K562 (cell line): Measurements from ENCODE around the gene BSPRY. TPM values are rescaled to one million over a fixed set of nuclear protein-coding genes. Genes with fewer than 3 reads are reported as not detected.

Source experiments
- CEBPG ChIP-seq, 3 experiments: fragments of 200-800 bp in 1 of 3; sonication (Bioruptor generic) in 1 of 3; sonication (generic) in 1 of 3; formaldehyde crosslinking in 1 of 3; IDR thresholded peaks in 2 of 3; conservative IDR thresholded peaks in 1 of 3; 2 replicates each; pipeline versions ENCODE4 v1.6.1 to v1.8.0; 2016 to 2022; ENCODE audit warnings: missing compliant biosample characterization in 2 of 3, missing genetic modification characterization in 2 of 3, mild to moderate bottlenecking in 1 of 3, missing genetic modification reagents in 1 of 3
- ESRRA ChIP-seq: fragments of 450-650 bp; IDR thresholded peaks from 2 replicates; pipeline ENCODE4 v1.6.1; 2014; ENCODE audit warnings: low read depth, mild to moderate bottlenecking, moderate library complexity, borderline replicate concordance
- HDGF ChIP-seq: fragments of 450-650 bp; IDR thresholded peaks from 2 replicates; pipeline ENCODE4 v1.6.1; 2016
- KLF10 ChIP-seq: fragments of 250-450 bp; sonication (Bioruptor Pico); IDR thresholded peaks from 2 replicates; pipeline ENCODE4 v1.6.1; 2021; ENCODE audit warnings: matching md5 sums
- MTA3 ChIP-seq: fragments of 450-650 bp; formaldehyde crosslinking; IDR thresholded peaks from 2 replicates; pipeline ENCODE4 v1.6.1; 2017; ENCODE audit warnings: mild to moderate bottlenecking, borderline replicate concordance
- PHF8 ChIP-seq: fragments of 200-600 bp; sonication (generic); IDR thresholded peaks from 2 replicates; pipeline ENCODE4 v1.6.1; 2012; ENCODE audit warnings: mixed run types, mild to moderate bottlenecking, inconsistent platforms, low read length, moderate library complexity, borderline replicate concordance
- RAD51 ChIP-seq: fragments of 450-650 bp; IDR thresholded peaks from 2 replicates; pipeline ENCODE4 v1.7.1; 2016; ENCODE audit warnings: low read depth, mild to moderate bottlenecking, borderline replicate concordance
- RBM25 ChIP-seq: fragments of 200-400 bp; formaldehyde crosslinking; IDR thresholded peaks from 2 replicates; pipeline ENCODE4 v1.6.1; 2018; ENCODE audit warnings: low read length, low read depth, moderate library complexity; ENCODE audit not compliant: severe bottlenecking
- SRF ChIP-seq, 2 experiments: fragments of 250-450, 450-650 bp in 1 of 2; sonication (Bioruptor Pico) in 1 of 2; sonication (generic) in 1 of 2; formaldehyde crosslinking; IDR thresholded peaks; 2 replicates each; pipeline versions ENCODE4 v1.5.0 to v1.5.1; 2020 to 2022; ENCODE audit warnings: mild to moderate bottlenecking in 1 of 2, missing genetic modification reagents in 1 of 2
- ZC3H4 ChIP-seq: sonication (generic); formaldehyde crosslinking; IDR thresholded peaks from 2 replicates; pipeline ENCODE4 v1.9.0; 2021; ENCODE audit warnings: missing genetic modification reagents, borderline replicate concordance
- ZNF384 ChIP-seq: IDR thresholded peaks from 2 replicates; pipeline ENCODE4 v1.6.1; 2012; ENCODE audit warnings: low read depth, low read length, improper control_type of control experiment
- polyA plus RNA-seq, 8 experiments: library from polyadenylated mRNA; depleted of rRNA in 4 of 8; stranded (reverse) in 5 of 8; unstranded in 3 of 8; fragments of >200 nt; fragmentation: Nextera tagmentation in 2 of 8; fragmentation: Illumina TruSeq in 1 of 8; extraction: Ambion mirVana in 2 of 8; extraction: Trizol in 1 of 8; gene quantifications; 2 replicates each; pipeline versions ENCODE4 v1.2.1 to v1.2.3, GENCODE V29; 2011 to 2014; ENCODE audit warnings: inconsistent platforms in 1 of 8, missing spikeins in 1 of 8
- total RNA-seq, 7 experiments: library from RNA; depleted of rRNA in 6 of 7; stranded (reverse); fragments of >200 nt in 6 of 7; fragmentation: Illumina TruSeq in 2 of 7; extraction: Trizol in 2 of 7; gene quantifications; 2 replicates each; pipeline versions ENCODE4 v1.2.1 to v1.2.3, GENCODE V29; 2011 to 2021; ENCODE audit warnings: low replicate concordance in 1 of 7
- TF ChIP-seq, protein P1 (sequence below), 2 experiments: fragments of 450-650 bp in 1 of 2; IDR thresholded peaks; 2 replicates each; pipeline ENCODE4 v1.6.1; 2011 to 2017; ENCODE audit warnings: low read depth in 2 of 2, antibody characterized with exemption in 1 of 2, borderline replicate concordance in 1 of 2, low read length in 1 of 2, mild to moderate bottlenecking in 1 of 2, mixed read lengths in 1 of 2; ENCODE audit not compliant: control insufficient read depth in 1 of 2
- TF ChIP-seq, protein P2 (sequence below): fragments of 450-650 bp; IDR thresholded peaks from 2 replicates; pipeline ENCODE4 v1.6.1; 2018; ENCODE audit not compliant: partially characterized antibody
- TF ChIP-seq, protein P3 (sequence below): IDR thresholded peaks from 2 replicates; pipeline ENCODE4 v1.6.1; 2014; ENCODE audit warnings: antibody characterized with exemption
- TF ChIP-seq, protein P4 (sequence below): fragments of 250-450 bp; sonication (Bioruptor Pico); IDR thresholded peaks from 2 replicates; pipeline ENCODE4 v1.9.0; 2021; ENCODE audit warnings: mild to moderate bottlenecking

The BSPRY gene
- total and polyA plus RNA-seq, 9 of the 15 experiments (the other 6 are each of a cell fraction or from before 2014, with no cell fraction given), result 0.07 to 0.67 (median 0.18) TPM

DNA sequence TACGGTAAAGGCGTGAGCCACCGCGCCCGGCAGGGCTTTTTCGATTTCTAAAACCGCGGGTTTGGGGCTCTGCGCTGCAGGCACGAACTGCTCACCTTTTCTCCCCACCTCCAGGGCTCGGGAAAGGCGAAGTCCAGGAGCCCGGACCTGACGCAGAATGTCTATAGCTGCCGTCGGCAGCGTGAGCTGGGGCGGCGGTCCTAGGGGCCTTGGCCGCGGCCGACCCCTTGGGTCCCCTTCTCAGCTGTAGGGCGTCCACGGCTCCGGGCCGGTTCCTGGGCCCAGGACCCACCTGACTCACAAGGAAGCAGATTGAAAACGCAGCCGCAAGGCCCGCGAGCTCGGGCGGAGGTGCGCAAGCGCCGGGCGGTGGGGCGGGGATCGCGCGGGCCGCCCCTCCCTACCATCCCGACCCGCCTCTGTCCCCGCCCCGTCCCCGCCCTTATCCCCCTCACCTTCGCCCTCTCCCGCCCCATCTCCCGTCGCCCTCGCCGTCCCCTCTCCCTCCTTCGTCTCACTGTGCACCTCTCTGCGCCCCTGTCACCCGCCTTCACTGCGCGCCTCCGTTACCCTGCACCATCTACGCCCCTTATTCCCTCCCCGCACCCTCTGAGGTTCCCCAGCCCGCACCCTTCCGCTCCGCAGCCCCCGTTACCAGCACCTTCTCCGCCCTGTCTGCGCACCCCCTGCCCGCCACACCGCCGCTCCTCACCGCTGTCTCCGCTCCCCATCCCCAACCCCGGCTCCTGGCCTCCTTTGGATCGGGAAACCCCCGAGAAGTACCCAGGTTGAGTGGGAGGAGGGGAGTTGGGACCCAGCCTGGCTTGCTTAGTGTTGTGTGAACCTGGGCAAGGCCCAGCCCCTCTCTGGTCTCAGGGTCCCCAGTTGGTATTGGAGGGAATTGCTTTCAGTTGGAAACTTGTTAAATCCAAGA, 27.6 kb downstream of the BSPRY start, which contains the start of gene HDHD3 (continued):
- TF ChIP-seq, protein P1, sequence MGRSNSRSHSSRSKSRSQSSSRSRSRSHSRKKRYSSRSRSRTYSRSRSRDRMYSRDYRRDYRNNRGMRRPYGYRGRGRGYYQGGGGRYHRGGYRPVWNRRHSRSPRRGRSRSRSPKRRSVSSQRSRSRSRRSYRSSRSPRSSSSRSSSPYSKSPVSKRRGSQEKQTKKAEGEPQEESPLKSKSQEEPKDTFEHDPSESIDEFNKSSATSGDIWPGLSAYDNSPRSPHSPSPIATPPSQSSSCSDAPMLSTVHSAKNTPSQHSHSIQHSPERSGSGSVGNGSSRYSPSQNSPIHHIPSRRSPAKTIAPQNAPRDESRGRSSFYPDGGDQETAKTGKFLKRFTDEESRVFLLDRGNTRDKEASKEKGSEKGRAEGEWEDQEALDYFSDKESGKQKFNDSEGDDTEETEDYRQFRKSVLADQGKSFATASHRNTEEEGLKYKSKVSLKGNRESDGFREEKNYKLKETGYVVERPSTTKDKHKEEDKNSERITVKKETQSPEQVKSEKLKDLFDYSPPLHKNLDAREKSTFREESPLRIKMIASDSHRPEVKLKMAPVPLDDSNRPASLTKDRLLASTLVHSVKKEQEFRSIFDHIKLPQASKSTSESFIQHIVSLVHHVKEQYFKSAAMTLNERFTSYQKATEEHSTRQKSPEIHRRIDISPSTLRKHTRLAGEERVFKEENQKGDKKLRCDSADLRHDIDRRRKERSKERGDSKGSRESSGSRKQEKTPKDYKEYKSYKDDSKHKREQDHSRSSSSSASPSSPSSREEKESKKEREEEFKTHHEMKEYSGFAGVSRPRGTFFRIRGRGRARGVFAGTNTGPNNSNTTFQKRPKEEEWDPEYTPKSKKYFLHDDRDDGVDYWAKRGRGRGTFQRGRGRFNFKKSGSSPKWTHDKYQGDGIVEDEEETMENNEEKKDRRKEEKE (IDR thresholded peaks at IDR 0.05; ENCODE audit: borderline replicate concordance in 1 of 2, control insufficient read depth in 1 of 2, low read depth in 2 of 2, low read length in 1 of 2), result no peak
- no peak for TF ChIP-seq KLF10 (CRISPR knock-in tag)
- no peak for TF ChIP-seq ZNF384
- no peak for TF ChIP-seq RBM25
- TF ChIP-seq ZC3H4 (CRISPR knock-in tag), result no peak
- TF ChIP-seq PHF8, result peak; percentile 86
- TF ChIP-seq, protein P2, sequence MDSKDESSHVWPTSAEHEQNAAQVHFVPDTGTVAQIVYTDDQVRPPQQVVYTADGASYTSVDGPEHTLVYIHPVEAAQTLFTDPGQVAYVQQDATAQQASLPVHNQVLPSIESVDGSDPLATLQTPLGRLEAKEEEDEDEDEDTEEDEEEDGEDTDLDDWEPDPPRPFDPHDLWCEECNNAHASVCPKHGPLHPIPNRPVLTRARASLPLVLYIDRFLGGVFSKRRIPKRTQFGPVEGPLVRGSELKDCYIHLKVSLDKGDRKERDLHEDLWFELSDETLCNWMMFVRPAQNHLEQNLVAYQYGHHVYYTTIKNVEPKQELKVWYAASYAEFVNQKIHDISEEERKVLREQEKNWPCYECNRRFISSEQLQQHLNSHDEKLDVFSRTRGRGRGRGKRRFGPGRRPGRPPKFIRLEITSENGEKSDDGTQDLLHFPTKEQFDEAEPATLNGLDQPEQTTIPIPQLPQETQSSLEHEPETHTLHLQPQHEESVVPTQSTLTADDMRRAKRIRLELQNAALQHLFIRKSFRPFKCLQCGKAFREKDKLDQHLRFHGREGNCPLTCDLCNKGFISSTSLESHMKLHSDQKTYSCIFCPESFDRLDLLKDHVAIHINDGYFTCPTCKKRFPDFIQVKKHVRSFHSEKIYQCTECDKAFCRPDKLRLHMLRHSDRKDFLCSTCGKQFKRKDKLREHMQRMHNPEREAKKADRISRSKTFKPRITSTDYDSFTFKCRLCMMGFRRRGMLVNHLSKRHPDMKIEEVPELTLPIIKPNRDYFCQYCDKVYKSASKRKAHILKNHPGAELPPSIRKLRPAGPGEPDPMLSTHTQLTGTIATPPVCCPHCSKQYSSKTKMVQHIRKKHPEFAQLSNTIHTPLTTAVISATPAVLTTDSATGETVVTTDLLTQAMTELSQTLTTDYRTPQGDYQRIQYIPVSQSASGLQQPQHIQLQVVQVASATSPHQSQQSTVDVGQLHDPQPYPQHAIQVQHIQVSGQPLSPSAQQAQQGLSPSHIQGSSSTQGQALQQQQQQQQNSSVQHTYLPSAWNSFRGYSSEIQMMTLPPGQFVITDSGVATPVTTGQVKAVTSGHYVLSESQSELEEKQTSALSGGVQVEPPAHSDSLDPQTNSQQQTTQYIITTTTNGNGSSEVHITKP, result no peak
- 0 out of 4 replicates have a peak, but pooled peaks of 1 of the 2 experiments have one; percentile 20 for TF ChIP-seq SRF (CRISPR knock-in tag; IDR thresholded peaks at IDR 0.05)
- TF ChIP-seq HDGF, result 0 out of 2 replicates have a peak, but pooled peaks have one; percentile 35
- TF ChIP-seq ESRRA, result no peak
- TF ChIP-seq, protein P3, sequence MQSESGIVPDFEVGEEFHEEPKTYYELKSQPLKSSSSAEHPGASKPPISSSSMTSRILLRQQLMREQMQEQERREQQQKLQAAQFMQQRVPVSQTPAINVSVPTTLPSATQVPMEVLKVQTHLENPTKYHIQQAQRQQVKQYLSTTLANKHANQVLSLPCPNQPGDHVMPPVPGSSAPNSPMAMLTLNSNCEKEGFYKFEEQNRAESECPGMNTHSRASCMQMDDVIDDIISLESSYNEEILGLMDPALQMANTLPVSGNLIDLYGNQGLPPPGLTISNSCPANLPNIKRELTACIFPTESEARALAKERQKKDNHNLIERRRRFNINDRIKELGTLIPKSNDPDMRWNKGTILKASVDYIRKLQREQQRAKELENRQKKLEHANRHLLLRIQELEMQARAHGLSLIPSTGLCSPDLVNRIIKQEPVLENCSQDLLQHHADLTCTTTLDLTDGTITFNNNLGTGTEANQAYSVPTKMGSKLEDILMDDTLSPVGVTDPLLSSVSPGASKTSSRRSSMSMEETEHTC, result no peak
- TF ChIP-seq CEBPG (CRISPR knock-in tag; IDR thresholded peaks at IDR 0.05), result no peak
- TF ChIP-seq CEBPG (tag; conservative IDR thresholded peaks at IDR 0.05 in 1 of 2, IDR thresholded peaks at IDR 0.05 in 1 of 2), result no peak
- TF ChIP-seq MTA3, result no peak
- no peak for TF ChIP-seq RAD51
- TF ChIP-seq, protein P4, sequence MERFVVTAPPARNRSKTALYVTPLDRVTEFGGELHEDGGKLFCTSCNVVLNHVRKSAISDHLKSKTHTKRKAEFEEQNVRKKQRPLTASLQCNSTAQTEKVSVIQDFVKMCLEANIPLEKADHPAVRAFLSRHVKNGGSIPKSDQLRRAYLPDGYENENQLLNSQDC, result no peak
